Stimulated activated naive B cell treated with anti-CD40 and anti-IgM and Interleukin-4, amounts not matched to agents 10 μg/mL and 1 μg/mL and 100 μg/mL, for 72 hours (primary cell): ENCODE measurements around the gene NRTN.

Experiments used
- ATAC-seq, 2 donors: fragments of 150-1000 bp; cut with Tn5 transposase; replicated peaks; 2 replicates each; pipeline ENCODE4 v1.10.0; 2021; ENCODE audit warnings: moderate library complexity in 1 of 2
- DNase-seq: peaks from one replicate; pipeline ENCODE4 v3.0.0; 2021
- H3K27ac Mint-ChIP-seq: one replicate; pipeline ENCODE4 v1.8.0; 2022; ENCODE audit warnings: mild to moderate bottlenecking, mixed read lengths
- H3K27me3 Mint-ChIP-seq, 2 donors: one replicate each; pipeline ENCODE4 v1.8.0; 2022; ENCODE audit warnings: mixed read lengths in 2 of 2
- H3K36me3 Mint-ChIP-seq, 2 donors: one replicate each; pipeline ENCODE4 v1.8.0; 2022; ENCODE audit warnings: mixed read lengths in 2 of 2, mild to moderate bottlenecking in 1 of 2
- H3K4me1 Mint-ChIP-seq, 2 donors: one replicate each; pipeline ENCODE4 v1.8.0; 2022; ENCODE audit warnings: mixed read lengths in 2 of 2, mild to moderate bottlenecking in 1 of 2
- H3K4me3 Mint-ChIP-seq, 2 donors: one replicate each; pipeline ENCODE4 v1.8.0; 2022; ENCODE audit warnings: mild to moderate bottlenecking in 2 of 2, mixed read lengths in 2 of 2, moderate library complexity in 1 of 2
- H3K9me3 Mint-ChIP-seq, 2 donors: one replicate each; pipeline ENCODE4 v1.8.0; 2022; ENCODE audit warnings: mixed read lengths in 2 of 2, mild to moderate bottlenecking in 1 of 2

The NRTN gene

DNA sequence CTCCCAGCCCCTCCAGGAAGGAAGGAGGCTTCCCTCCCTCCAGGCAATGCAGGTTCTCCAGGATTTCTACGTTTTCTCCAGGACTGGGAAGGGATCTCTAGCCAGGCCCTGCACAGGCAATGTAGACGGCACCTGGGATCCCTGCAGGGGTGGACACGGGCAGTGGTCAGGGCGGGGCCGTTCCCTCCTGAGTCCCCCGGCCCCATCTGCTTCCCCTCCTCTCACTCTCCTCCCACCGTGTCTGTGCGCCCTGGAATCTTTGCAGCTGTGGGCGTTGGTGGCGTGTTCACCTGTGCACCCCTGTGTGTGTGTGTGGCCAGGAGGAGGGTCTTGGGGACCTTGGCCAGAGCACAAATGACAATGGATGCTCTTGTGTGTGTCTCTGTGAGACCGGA, 10.0 kb downstream of the NRTN start:
- no peaks in the 10 kb centered on the region for H3K4me1 Mint-ChIP-seq
- DNase-seq (no peak), ATAC-seq (no peak)
- H3K36me3 Mint-ChIP-seq = no peaks in the 10 kb centered on the region
- H3K9me3 Mint-ChIP-seq = peaks cover 0 to 2% of the 10 kb centered on the region in 2 donors
- no peak overlapping the region for H3K4me3 Mint-ChIP-seq
- peaks cover 17 to 32% of the 10 kb centered on the region in 2 donors for H3K27me3 Mint-ChIP-seq
- no peak overlapping the region for H3K27ac Mint-ChIP-seq

- peaks cover 0 to 3% of the 10 kb centered on the region in 2 donors for H3K36me3 Mint-ChIP-seq
- no peak for ATAC-seq
- H3K27me3 Mint-ChIP-seq = peaks cover 21 to 40% of the 10 kb centered on the region in 2 donors
- no peak overlapping the region for H3K4me3 Mint-ChIP-seq
- H3K27ac Mint-ChIP-seq = no peak overlapping the region
- DNase-seq = no peak
- H3K4me1 Mint-ChIP-seq = no peaks in the 10 kb centered on the region
- peaks cover 0 to 2% of the 10 kb centered on the region in 2 donors for H3K9me3 Mint-ChIP-seq
Observed at GRCh38 chr19:5817218-5817617, 12.4 kb downstream of the NRTN start.

DNA sequence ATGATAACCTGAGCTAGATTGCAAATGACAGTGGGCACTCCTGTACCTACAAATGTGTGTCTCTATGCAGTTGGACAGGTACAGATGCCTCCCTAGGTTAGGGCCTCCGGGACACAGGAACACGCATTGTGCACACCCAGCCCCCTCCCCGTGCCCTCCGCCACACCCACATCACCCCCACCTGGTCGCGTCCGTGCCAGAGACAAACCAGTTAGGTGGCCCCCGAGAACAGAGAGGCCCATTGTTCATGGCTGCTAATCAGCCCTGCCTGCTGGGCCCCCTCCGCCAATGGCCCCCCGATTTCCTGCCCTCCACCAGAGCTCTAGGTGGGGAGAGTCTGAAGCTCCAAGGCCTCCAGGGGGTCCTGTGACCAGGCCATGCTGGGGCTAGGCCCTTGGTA, 13.7 kb downstream of the NRTN start:
- H3K4me3 Mint-ChIP-seq = no peak overlapping the region
- H3K36me3 Mint-ChIP-seq = peaks cover 0 to 3% of the 10 kb centered on the region in 2 donors
- DNase-seq (no peak), ATAC-seq (no peak)
- H3K27me3 Mint-ChIP-seq = peaks cover 21 to 40% of the 10 kb centered on the region in 2 donors
- H3K4me1 Mint-ChIP-seq = no peaks in the 10 kb centered on the region
- no peak overlapping the region for H3K27ac Mint-ChIP-seq
- H3K9me3 Mint-ChIP-seq = peaks cover 0 to 2% of the 10 kb centered on the region in 2 donors

DNA sequence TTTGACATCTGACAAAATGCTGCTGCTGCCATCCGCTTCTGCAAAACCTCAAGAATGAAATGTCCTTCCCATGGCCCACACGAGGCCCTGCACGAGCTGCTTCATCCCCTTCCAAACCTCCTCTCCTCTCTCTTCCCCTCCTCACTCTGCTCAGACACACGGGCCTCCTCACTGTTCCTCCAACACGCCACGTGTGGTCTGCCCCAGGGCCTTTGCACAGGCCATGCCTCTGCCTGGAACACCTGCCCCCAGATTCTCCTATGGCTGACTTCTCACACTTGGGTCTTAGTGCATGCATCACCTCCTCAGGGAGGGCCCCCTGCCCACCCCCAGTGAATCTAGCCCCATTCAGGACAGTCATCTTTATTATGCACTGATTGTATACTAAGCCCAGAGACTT, 15.9 kb downstream of the NRTN start:
- Mint-ChIP-seq H3K27me3 (peaks cover 21 to 35% of the 10 kb centered on the region in 2 donors), H3K4me1 (no peaks in the 10 kb centered on the region), H3K36me3 (peaks cover 0 to 3% of the 10 kb centered on the region in 2 donors), H3K4me3 (no peak overlapping the region), H3K27ac (no peak overlapping the region), H3K9me3 (no peaks in the 10 kb centered on the region)
- DNase-seq (no peak), ATAC-seq (no peak)

DNA sequence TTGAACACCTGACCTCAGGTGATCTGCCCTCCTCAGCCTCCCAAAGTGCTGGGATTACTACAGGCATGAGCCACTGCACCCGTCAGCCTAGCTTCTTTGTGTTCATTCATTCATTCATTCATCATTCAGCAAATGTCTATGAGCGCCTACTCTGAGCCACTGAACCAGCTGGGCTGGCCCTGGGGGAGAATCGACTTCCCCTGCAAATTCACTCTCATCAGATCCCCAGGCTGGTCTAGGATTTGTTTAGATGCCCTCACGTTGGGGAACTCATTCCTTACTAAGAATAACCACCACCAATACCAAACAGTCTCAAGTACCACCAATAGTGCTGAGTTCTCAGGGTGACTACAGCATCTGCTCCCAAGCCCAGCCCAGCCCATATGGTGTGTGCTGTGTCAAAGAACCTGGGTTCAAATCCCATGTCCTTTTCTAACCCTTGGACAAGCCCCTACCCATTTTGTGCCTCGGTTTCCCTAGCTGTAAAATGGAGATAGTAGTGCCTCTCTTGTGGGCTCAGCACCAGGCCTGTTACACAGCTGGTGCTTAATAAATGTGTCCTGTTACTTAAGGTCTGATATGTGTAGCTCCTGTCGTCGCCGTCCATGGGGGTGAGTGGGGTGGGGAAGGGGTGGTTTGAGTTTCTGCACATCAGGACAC, 16.8 kb downstream of the NRTN start:
- H3K27me3 Mint-ChIP-seq = peaks cover 14 to 30% of the 10 kb centered on the region in 2 donors
- ATAC-seq = no peak
- H3K4me3 Mint-ChIP-seq = no peak overlapping the region
- H3K4me1 Mint-ChIP-seq = peaks cover 2 to 5% of the 10 kb centered on the region in 2 donors
- DNase-seq = no peak
- H3K9me3 Mint-ChIP-seq = no peaks in the 10 kb centered on the region
- peaks cover 0 to 3% of the 10 kb centered on the region in 2 donors for H3K36me3 Mint-ChIP-seq
- no peak overlapping the region for H3K27ac Mint-ChIP-seq

DNA sequence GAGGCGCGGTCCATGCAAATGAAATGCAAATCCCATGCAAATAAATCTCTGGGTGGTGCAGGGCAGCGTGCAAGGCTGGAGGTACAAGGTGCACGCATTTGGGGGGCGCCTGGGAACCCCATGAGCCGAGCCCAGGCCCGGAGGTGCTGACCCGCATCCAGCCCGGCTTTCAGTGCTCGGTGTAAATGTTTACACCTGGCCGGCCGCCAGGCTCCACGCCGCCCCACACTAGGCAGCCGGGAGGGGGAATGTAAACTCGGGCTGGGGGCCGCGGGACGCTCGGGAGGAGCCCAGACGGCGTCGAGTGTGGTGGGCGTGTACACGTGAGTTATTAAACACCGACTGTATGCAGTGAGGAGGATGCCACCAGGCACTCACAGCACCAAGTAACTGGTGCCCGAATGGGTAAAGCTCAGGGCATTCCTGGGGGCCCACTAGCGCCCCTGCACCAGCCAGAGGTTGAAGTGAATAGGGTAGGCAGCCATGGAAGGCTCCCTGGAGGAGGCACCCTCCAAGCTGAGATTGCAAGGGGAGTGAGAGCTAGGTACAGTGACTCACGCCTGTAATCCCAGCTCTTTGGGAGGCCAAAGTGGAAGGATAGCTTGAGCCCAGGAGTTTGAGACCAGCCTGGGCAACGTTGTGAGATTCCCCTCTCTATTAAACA, 17.4 kb downstream of the NRTN start:
- peaks cover 8 to 30% of the 10 kb centered on the region in 2 donors for H3K27me3 Mint-ChIP-seq
- peaks cover 0 to 3% of the 10 kb centered on the region in 2 donors for H3K36me3 Mint-ChIP-seq
- ATAC-seq (no peak), DNase-seq (no peak)
- no peak overlapping the region for H3K27ac Mint-ChIP-seq
- H3K9me3 Mint-ChIP-seq = no peaks in the 10 kb centered on the region
- H3K4me3 Mint-ChIP-seq = no peak overlapping the region
- peaks cover 9 to 11% of the 10 kb centered on the region in 2 donors for H3K4me1 Mint-ChIP-seq

GRCh38 chr19:5823579-5824281, 18.9 kb downstream of the NRTN start:
- Mint-ChIP-seq H3K4me3 (no peak overlapping the region), H3K9me3 (no peaks in the 10 kb centered on the region), H3K27ac (no peak overlapping the region), H3K4me1 (peaks cover 12 to 19% of the 10 kb centered on the region in 2 donors), H3K36me3 (peaks cover 2 to 6% of the 10 kb centered on the region in 2 donors), H3K27me3 (peaks cover 8 to 27% of the 10 kb centered on the region in 2 donors)
- DNase-seq = no peak
- no peak for ATAC-seq

GRCh38 chr19:5824751-5825150, 19.9 kb downstream of the NRTN start:
- Mint-ChIP-seq H3K27me3 (peaks cover 8 to 24% of the 10 kb centered on the region in 2 donors), H3K4me3 (no peak overlapping the region), H3K9me3 (no peaks in the 10 kb centered on the region), H3K4me1 (peaks cover 12 to 19% of the 10 kb centered on the region in 2 donors), H3K27ac (no peak overlapping the region), H3K36me3 (peaks cover 2 to 6% of the 10 kb centered on the region in 2 donors)
- no peak for ATAC-seq
- no peak for DNase-seq

DNA sequence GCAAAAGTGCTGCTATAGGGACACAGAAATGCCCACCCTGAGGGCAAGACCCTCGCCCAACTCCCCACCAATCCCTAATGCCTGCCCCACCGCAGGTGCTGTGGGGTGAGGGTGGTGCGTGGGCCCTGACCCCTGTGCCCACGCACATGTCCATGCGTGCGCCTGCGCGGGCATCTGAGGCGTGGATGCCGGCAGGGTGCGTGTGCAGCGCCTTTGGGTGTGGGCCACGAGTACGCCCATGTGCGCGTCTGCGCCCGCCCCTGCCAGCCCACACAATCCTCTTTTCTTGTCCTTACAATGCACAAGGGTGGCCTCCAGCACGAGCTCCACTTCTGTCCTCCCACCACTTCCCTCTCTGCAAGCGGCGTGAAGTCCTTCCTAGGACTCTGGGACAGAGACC, 20.3 kb downstream of the NRTN start:
- no peaks in the 10 kb centered on the region for H3K9me3 Mint-ChIP-seq
- ATAC-seq (no peak), DNase-seq (no peak)
- H3K4me1 Mint-ChIP-seq = peaks cover 14 to 22% of the 10 kb centered on the region in 2 donors
- H3K27me3 Mint-ChIP-seq = peaks cover 11 to 25% of the 10 kb centered on the region in 2 donors
- H3K36me3 Mint-ChIP-seq = peaks cover 4 to 9% of the 10 kb centered on the region in 2 donors
- H3K4me3 Mint-ChIP-seq = no peak overlapping the region
- no peak overlapping the region for H3K27ac Mint-ChIP-seq

DNA sequence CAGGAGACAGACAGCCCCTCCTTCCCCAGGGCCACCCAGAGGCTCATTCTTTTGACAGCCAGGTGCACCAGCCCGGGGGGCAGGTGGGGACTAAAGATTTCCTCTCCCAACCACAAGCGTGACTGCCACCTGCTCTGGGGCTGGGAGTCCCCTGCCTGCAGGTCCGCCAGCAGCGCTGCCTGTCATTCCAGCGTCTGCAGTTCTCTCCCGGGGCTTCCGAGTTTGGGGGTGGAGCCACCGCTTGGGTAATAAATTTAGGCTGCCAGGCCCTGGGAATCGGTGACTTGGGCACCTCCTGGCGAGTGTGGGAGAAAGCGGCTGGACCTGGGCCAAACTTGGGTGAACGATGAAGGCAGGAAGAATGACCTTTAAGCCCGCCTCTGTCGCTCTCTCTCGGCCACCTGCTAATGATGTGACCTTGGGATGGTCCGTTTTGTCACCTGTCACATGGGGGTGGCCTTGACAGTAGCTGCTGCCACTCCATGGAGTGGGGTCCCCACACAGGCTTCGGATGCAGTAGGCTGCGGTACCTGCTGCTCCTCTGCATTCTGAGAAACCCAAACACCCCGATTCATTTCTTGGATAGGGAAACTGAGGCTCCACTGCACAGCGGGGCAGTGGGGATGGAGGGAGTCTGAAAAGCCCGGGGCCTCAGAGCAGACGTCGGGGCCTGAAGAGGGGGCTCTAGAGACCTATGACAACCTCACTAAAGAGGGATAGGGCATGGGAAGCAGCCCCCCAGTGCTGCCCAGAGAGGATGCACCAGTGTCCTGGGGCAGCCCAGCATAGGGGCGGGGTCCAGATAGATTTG, 21.9 kb downstream of the NRTN start:
- ATAC-seq (no peak), DNase-seq (no peak)
- Mint-ChIP-seq H3K36me3 (peaks cover 6 to 8% of the 10 kb centered on the region in 2 donors), H3K4me3 (peak overlapping the region; percentile 89 to 100), H3K4me1 (peaks cover 15 to 23% of the 10 kb centered on the region in 2 donors), H3K27me3 (peaks cover 9 to 22% of the 10 kb centered on the region in 2 donors), H3K27ac (peak overlapping the region; percentile 67), H3K9me3 (no peaks in the 10 kb centered on the region)

DNA sequence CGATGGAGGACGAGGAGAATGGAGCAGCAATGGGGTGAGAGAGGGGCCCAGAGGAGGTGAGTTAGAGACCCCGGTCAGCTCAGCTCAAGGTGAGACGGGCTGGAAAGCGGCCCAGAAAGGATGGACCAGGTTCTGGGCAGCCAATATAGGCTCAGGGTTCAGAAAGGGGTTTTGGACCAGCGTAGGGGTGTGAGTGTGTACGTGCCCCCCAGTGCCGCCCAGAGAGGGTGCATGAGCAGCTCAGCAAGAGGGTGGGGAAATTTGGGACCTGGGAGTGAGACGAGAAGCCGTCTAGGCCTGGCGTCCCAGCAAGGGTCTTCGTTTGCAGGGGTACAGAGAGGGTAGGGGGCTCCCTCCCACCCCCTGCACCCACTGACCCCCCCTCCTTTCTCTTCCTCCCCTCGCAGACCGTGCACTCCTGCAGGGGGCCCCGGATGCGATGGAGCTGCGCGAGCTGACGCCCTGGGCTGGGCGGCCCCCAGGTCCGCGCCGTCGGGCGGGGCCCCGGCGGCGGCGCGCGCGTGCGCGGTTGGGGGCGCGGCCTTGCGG, 22.5 kb downstream of the NRTN start:
- peak overlapping the region; percentile 89 to 100 for H3K4me3 Mint-ChIP-seq
- peaks cover 6 to 8% of the 10 kb centered on the region in 2 donors for H3K36me3 Mint-ChIP-seq
- H3K27me3 Mint-ChIP-seq = peaks cover 9 to 28% of the 10 kb centered on the region in 2 donors
- peak overlapping the region; percentile 4 for H3K27ac Mint-ChIP-seq
- DNase-seq = no peak
- peaks cover 15 to 23% of the 10 kb centered on the region in 2 donors for H3K4me1 Mint-ChIP-seq
- ATAC-seq = no peak
- H3K9me3 Mint-ChIP-seq = no peaks in the 10 kb centered on the region

DNA sequence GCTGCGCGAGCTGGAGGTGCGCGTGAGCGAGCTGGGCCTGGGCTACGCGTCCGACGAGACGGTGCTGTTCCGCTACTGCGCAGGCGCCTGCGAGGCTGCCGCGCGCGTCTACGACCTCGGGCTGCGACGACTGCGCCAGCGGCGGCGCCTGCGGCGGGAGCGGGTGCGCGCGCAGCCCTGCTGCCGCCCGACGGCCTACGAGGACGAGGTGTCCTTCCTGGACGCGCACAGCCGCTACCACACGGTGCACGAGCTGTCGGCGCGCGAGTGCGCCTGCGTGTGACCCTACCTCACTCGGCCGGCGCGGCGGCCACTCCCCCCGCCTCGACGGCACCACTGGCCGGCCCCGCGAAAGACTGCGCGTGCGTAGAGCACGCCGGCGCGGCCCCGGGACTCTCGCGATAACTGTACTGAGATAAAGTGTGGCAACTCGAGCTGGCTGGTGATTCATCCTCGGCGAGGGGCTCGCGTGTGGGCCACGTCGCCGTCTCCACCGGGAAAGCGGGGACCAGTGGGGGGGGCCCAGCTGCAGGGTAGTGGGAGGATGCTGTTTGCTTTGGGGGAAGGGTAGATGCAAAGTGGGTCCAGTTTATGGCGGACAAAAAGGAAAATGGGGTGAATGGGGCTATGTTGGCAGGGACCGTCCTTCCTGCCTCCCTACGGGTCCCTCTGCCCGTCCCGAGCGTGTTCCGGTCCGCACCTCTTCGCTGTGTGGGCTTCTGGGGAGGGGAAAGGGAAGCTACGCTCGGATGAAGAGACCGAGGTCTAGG, 23.2 kb downstream of the NRTN start:
- DNase-seq (peak; percentile 96), ATAC-seq (peak; percentile 79 to 83)
- H3K36me3 Mint-ChIP-seq = peaks cover 6 to 8% of the 10 kb centered on the region in 2 donors

More for the DNA sequence above, 23.2 kb downstream of the NRTN start:
- Mint-ChIP-seq H3K27ac (peak overlapping the region; percentile 99), H3K9me3 (no peaks in the 10 kb centered on the region), H3K4me3 (peak overlapping the region; percentile 89 to 100), H3K4me1 (peaks cover 15 to 23% of the 10 kb centered on the region in 2 donors), H3K27me3 (peaks cover 9 to 32% of the 10 kb centered on the region in 2 donors)
